C4-2B (cell line): Measurements from ENCODE around the gene SHB.

Experiments used
- H3K27ac ChIP-seq: fragments of 450-650 bp; 2 replicates; pipeline ENCODE4 v1.5.1; 2017
- CTCF ChIP-seq: fragments of 450-650 bp; conservative IDR thresholded peaks from 2 replicates; pipeline ENCODE4 v1.5.1; 2017; ENCODE audit warnings: mild to moderate bottlenecking
- ZFX ChIP-seq: fragments of 450-650 bp; IDR thresholded peaks from 2 replicates; pipeline ENCODE4 v1.6.1; 2017

Gene SHB

DNA sequence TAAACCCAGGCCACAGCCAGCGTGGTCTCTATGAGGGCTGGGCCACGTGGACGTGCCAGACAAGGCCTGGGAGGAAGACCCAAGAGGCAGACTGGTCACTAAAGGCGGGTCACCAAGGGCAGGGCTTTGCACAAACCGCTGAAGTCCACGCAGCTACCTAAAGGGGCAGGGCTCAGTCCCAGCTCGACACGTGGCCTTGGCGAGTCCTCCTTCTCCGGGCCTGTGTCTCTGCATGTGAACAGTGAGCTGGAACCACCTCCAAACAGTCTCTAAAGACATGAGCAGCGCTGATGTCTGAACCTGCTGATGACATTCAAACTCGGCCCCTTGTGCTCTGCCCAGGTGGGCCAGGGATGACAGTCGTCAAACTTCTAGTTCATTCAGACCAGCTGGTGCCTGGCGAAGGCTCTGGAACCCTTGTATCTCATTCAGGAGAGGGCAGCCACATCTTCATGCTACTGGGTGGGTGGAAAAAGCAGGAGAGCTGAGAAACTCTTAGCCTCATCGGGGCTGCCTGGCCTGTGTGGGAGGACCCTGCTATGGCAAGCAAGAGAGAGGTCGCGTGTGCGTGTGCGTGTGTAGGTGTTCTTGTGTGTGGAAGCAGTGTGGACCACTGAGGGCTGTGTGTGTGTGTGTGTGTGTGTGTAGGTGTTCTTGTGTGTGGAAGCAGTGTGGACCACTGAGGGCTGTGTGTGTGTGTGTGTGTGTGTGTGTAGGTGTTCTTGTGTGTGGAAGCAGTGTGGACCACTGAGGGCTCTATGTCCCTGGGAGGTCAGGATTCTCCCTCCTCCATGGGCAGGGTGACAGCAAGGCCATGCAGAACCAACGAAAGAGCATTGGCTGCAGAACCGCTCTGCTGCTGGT is 151.0 kb downstream of the SHB start:
- TF ChIP-seq ZFX: no peak
- no peak for TF ChIP-seq CTCF
- H3K27ac ChIP-seq: no peak overlapping the region

DNA sequence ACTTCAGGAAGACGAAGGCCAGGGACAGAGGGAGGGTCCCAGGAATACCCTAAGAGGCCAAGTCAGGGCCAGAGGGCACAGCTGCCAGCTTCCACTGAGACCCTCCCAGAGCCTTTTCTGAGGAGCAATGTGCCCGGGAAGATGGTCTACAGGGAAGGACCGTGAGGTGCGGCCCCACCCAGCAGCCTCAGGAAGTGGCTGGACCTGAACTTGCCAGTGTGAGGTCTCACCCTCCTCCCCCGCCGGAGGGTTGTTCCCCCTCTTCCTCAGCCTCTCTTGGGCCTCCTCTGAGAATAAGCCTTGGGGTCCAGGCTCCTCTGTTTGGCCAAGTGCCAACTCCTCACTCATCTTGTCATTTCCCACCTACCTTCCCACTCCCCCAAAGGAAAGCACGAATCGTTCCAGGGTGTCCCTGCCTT is 151.7 kb downstream of the SHB start:
- TF ChIP-seq ZFX (no peak), CTCF (no peak)
- H3K27ac ChIP-seq: no peak overlapping the region

DNA sequence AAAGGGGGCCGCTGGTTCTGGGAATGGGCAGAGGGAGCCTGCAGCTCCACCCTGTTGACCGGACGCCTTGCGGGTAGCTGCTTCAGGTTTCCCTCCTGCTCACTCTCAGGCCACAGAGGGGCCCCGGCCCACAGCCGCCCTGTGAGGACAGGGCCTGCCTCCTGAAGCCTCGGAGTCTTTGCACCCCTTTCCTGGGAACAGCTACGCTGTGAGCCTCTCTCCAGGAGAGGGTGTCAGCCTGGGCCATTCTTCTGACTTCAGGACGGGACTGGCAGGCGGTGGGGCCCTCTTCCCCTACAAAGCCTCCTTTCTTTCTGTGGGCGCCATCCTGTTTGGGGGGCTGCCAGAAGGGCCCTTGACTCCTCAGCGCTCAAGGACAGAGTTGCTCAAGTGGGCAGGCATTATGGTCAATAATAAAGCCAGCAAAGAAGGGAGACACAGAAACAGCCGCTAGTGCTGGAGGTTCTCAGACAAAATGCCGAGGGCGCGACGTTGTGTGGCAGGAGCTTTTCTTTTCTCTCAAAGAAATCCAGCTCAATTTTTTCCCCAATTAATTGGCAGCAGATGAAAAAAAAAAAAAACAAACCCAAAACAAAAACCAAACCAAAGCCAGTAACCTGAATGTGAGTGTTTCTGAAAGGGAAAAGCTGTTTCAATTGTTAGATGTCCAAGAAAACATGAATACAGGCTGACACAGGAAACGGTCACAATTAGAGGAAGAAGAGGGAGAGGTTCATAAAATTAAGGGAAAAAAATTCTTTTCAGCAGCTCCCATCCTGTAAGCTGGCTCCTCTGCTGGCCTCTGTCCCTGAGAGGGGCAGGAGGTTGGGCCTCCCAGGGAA is 152.3 kb downstream of the SHB start:
- no peak overlapping the region for H3K27ac ChIP-seq
- TF ChIP-seq ZFX (no peak), CTCF (no peak)

DNA sequence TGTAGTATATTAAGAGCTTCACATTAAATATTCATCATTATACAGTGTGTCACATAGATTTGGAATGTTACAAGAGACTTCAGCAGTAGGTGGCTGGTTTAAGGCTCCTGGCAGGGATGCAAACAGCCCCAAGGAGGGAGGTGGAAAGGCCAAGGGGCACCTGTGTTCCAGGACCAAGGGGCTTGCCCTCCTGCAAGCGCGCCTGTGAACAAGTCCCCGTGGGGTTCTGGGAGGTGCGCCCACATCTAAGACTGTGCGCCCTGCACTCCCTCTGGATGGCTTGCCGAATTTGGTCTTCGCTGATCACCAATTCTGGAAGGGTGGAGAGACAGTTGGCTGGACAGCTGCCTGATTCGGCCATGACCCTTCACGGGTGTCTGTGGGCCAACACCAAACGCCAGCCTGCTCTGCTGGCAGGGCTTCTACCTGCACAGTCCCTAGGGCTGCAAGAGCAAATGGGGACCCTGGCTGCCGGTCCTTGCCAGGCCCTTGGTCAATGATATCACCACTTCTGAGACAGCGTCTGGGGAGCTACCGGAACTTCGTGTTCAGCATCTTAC is 153.0 kb downstream of the SHB start:
- TF ChIP-seq ZFX (no peak), CTCF (no peak)
- H3K27ac ChIP-seq: no peak overlapping the region

- TF ChIP-seq CTCF (no peak), ZFX (no peak)
- no peak overlapping the region for H3K27ac ChIP-seq
These were observed 154.2 kb downstream of the SHB start for GRCh38 chr9:37914701-37915358.

DNA sequence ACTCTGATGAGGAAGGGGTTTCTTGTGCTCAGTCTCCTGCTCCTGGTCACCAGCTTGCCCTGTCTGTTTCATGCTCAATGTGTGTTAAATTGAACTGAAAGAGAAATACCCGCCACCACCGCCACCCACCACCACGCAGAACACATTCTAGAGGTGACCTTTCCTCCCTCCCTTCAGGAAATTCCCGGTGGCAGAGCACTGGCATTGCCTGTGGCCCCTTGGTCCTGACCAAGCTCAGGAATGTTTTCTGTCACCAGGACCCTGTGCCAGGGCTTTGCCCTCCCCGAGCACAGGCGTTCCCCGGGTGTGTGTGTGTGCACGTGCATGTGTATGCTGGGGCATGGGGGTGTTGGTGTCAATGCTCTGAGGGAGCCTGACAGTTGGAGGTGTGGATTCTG is 154.9 kb downstream of the SHB start:
- H3K27ac ChIP-seq: no peak overlapping the region
- TF ChIP-seq CTCF (no peak), ZFX (no peak)
